Adrenal gland (tissue), 12 donors: ENCODE results near the gene GIGYF2. TPM values are rescaled to one million over a fixed set of nuclear protein-coding genes. Genes with fewer than 3 reads are reported as not detected.

Experiments used
- DNase-seq, 7 donors: peaks; one replicate each; pipeline ENCODE4 v3.0.0-alpha.2; 2019 to 2020
- H3K27ac ChIP-seq, 5 donors: fragments of 200-600 bp; sonication (generic) in 4 of 5; 1 replicate in 3 of 5; 2 replicates in 2 of 5; pipeline versions ENCODE4 v1.5.1 to v1.8.0; 2016 to 2020; ENCODE audit warnings: mild to moderate bottlenecking in 1 of 5
- H3K27me3 ChIP-seq: fragments of 200-600 bp; 2 replicates; pipeline ENCODE4 v1.8.0; 2021
- H3K36me3 ChIP-seq, 2 donors: fragments of 200-600 bp; replicated peaks in 1 of 2; 1 replicate in 1 of 2; 2 replicates in 1 of 2; pipeline versions ENCODE4 v1.5.1 to v1.8.0; 2018 to 2022
- H3K4me1 ChIP-seq, 2 donors: fragments of 200-600 bp; replicated peaks in 1 of 2; 1 replicate in 1 of 2; 2 replicates in 1 of 2; pipeline versions ENCODE4 v1.5.1 to v1.8.0; 2018 to 2021
- H3K4me3 ChIP-seq, 4 donors: fragments of 200-600 bp; sonication (generic) in 3 of 4; one replicate each; pipeline ENCODE4 v1.5.1; 2016 to 2018
- H3K9me3 ChIP-seq, 3 donors: fragments of 200-600 bp; sonication (generic) in 1 of 3; replicated peaks in 1 of 3; 1 replicate in 2 of 3; 2 replicates in 1 of 3; pipeline versions ENCODE4 v1.5.1 to v1.8.0; 2016 to 2021
- CTCF ChIP-seq, 6 experiments: fragments of 450-650 bp in 4 of 6; fragments of 200-600 bp in 2 of 6; sonication (generic) in 1 of 6; IDR thresholded peaks; 1 replicate in 5 of 6; 2 replicates in 1 of 6; pipeline versions ENCODE4 v1.5.1 to v1.8.0; 2016 to 2021; ENCODE audit warnings: antibody characterized with exemption in 6 of 6, mild to moderate bottlenecking in 2 of 6, moderate library complexity in 1 of 6
- POLR2A ChIP-seq, 2 donors: fragments of 450-650 bp; IDR thresholded peaks; one replicate each; pipeline ENCODE4 v1.6.1; 2017; ENCODE audit warnings: antibody characterized with exemption in 2 of 2, mild to moderate bottlenecking in 2 of 2, moderate library complexity in 1 of 2
- WGBS, 4 donors: extraction: QIAGEN DNeasy Blood & Tissue Kit in 2 of 4; methylation state at CpG; one replicate each; pipeline versions ENCODE4 v1.1.5 to v1.1.7; 2013 to 2017; 5-methylcytosine and 5-hydroxymethylcytosine counted together
- intact Hi-C, 2 donors: fragments of 100-400 bp; cut with DNase I; formaldehyde crosslinking; loops; one replicate each; pipeline versions ENCODE4 v1.14.1 to v1.15.0; 2022 to 2023
- polyA plus RNA-seq, 3 donors: library from polyadenylated mRNA; stranded (reverse); fragments of 200-250 nt in 2 of 3; fragments of 350-450 nt in 1 of 3; fragmentation: Illumina TruSeq in 1 of 3; extraction: RNeasy Lipid Tissue Mini Kit (QIAGEN cat#74804) in 1 of 3; gene quantifications; one replicate each; pipeline ENCODE4 v1.2.3, GENCODE V29; 2013 to 2014
- total RNA-seq, 9 donors: library from RNA; depleted of rRNA in 4 of 9; stranded (reverse); fragments of >200 nt in 4 of 9; fragments of 120-200 nt in 1 of 9; fragmentation: NEBNext Ultra II Directional in 1 of 9; extraction: Animal tissue kit (Norgen Biotek cat#: 25700) in 1 of 9; gene quantifications; one replicate each; pipeline versions ENCODE4 v1.1.0 to v1.2.4, GENCODE V29; 2013 to 2023
- donor health status: healthy with polysubstance abuse.
- donor health status: Bipolar disorder and iron deficiency.
- donor health status: DM: yes; HTN: yes; CAD: no.
- donor health status: DM: no; HTN: no; CAD: no.
- donor health status: DM: no; HTN: no; CAD: no.
- donor health status: DM: yes; HTN: yes; CAD: no.

Gene GIGYF2
- total and polyA plus RNA-seq, 12 donors: 13.5 to 93.7 (median 65.4) TPM

GRCh38 chr2:232817756-232818155, 120.6 kb downstream of the GIGYF2 start:
- Histone ChIP-seq H3K9me3 (no peaks in the 10 kb centered on the region), H3K27me3 (no peaks in the 10 kb centered on the region), H3K4me1 (no peaks in the 10 kb centered on the region), H3K4me3 (no peak overlapping the region), H3K36me3 (peaks cover 0 to 51% of the 10 kb centered on the region in 2 donors), H3K27ac (no peak overlapping the region)
- intact Hi-C loops: no loop called here
- no peak for DNase-seq
- no peak for TF ChIP-seq CTCF (IDR thresholded peaks at IDR 0.05)
- no peak for TF ChIP-seq POLR2A (IDR thresholded peaks at IDR 0.05)
- WGBS, 4 donors: 89 to 95% (median 90%) methylated on average over 3 of the region's 3 CpGs

GRCh38 chr2:232829988-232830387, 132.9 kb downstream of the GIGYF2 start:
- no peak for DNase-seq
- no peak for TF ChIP-seq CTCF (IDR thresholded peaks at IDR 0.05)
- no peak for TF ChIP-seq POLR2A (IDR thresholded peaks at IDR 0.05)
- no peaks in the 10 kb centered on the region for H3K27me3 ChIP-seq
- H3K9me3 ChIP-seq: no peaks in the 10 kb centered on the region
- H3K4me3 ChIP-seq: no peak overlapping the region
- H3K4me1 ChIP-seq: no peaks in the 10 kb centered on the region
- no peak overlapping the region for H3K27ac ChIP-seq
- H3K36me3 ChIP-seq: peaks cover 0 to 45% of the 10 kb centered on the region in 2 donors
- 88 to 95% (median 93%) methylated on average over 3 of the region's 3 CpGs for WGBS, 4 donors
- intact Hi-C loops: no loop called here

GRCh38 chr2:232831496-232831895, 134.4 kb downstream of the GIGYF2 start:
- DNase-seq: no peak
- WGBS, 4 donors: 94 to 97% (median 95%) methylated on average over 3 of the region's 3 CpGs
- intact Hi-C loops: no loop called here
- Histone ChIP-seq H3K27ac (no peak overlapping the region), H3K9me3 (no peaks in the 10 kb centered on the region), H3K36me3 (peaks cover 0 to 54% of the 10 kb centered on the region in 2 donors), H3K4me3 (no peak overlapping the region), H3K27me3 (no peaks in the 10 kb centered on the region), H3K4me1 (no peaks in the 10 kb centered on the region)
- TF ChIP-seq CTCF (IDR thresholded peaks at IDR 0.05): no peak
- TF ChIP-seq POLR2A (IDR thresholded peaks at IDR 0.05): no peak

GRCh38 chr2:232833830-232834229, 136.7 kb downstream of the GIGYF2 start:
- Histone ChIP-seq H3K27ac (no peak overlapping the region), H3K9me3 (no peaks in the 10 kb centered on the region), H3K4me3 (no peak overlapping the region), H3K4me1 (peaks cover 7 to 14% of the 10 kb centered on the region in 2 donors), H3K27me3 (no peaks in the 10 kb centered on the region), H3K36me3 (peaks cover 0 to 67% of the 10 kb centered on the region in 2 donors)
- 92 to 100% (median 97%) methylated on average over 1 of the region's 1 CpG for WGBS, 4 donors
- intact Hi-C loops: no loop called here
- DNase-seq: no peak
- TF ChIP-seq CTCF (IDR thresholded peaks at IDR 0.05): no peak
- TF ChIP-seq POLR2A (IDR thresholded peaks at IDR 0.05): no peak
